Stimulated activated CD4-positive, alpha-beta T cell treated with anti-CD3 and anti-CD28 coated beads, TNF-alpha, amount 100 ng/mL, for 4 hours (primary cell): ENCODE measurements around the gene IFNG.

Experiments used
- DNase-seq, 3 experiments: peaks; one replicate each; pipeline ENCODE4 v3.0.0-alpha.2; 2020; ENCODE audit warnings: low read depth in 3 of 3

IFNG gene

DNA sequence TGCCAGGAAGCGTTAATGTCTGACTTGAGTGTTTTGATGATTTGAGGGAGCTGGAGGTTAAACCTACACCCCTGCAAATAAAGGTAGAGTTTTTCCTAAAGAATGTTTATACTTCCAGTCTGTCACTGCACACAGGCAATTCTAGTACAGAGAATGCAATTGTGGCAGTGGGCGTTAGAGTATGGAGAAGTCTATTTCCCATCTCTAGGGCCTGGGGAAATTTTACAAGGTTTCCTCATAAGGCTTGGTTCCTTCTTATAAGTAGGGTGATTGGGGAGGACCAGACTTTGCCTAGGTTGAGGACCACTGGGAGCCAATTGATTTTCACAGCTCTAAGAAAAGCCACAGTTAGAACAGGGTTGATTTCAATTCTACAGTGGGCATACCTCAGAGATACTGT lies 44.3 kb downstream of the IFNG start:
- no peak for DNase-seq

DNA sequence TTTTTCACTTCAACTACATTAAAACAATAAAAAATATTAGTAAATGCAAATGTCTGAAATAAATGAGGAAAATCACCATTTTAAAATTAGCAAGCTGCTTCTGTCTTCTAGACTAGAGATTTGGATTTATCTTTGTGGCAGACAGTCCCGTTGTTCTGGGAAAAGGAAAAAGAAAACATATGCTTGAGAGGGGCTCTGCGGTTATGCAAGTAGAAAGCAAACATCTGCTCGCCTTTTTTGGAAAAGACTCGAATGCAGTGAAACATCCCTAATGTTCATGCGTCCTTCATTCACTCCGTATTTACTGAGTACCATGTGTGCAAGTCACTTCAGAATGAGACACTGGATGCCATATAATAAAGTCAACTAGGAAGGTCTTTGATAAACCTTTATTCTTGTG lies 44.9 kb downstream of the IFNG start:
- DNase-seq = no peak

DNA sequence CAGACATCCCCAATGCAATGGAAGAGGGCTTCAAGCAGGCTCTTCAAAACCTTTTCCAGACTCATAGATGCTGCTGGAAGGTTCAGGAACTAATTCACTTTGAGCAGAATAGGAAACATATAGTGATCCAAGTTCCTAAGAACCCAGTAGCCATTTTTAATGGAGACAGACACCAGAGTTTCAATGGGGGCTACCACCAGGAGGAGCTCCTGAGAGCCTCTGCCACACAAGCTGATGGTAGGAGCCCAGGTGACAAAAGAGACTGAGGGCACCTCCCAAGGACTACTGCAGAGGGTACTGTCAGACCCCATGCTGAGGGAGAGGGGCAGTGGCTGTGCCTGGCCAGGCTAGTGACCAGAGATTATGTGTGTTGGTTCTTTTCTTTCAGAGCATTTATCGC lies 45.9 kb downstream of the IFNG start:
- DNase-seq = peak in 1 of 3 experiments; percentile 14

DNA sequence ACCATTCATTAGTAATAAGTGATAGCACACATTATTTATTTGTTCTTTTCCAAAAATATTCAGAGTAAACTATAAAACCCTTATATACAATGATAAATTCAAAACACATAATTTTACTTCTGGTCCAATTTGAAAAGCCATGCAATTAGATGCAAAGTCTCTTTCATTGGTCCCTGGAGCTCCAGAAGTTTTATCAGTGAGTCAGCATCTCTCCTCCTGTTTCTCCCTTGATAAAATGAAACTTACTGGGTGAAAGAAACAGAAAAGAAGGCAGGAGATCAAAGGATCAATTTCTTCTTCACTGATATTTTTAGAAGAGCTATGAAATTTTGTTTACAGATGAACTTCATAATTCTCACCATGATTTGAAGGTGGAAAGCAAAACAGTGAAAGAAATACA lies 47.5 kb downstream of the IFNG start:
- DNase-seq = no peak

DNA sequence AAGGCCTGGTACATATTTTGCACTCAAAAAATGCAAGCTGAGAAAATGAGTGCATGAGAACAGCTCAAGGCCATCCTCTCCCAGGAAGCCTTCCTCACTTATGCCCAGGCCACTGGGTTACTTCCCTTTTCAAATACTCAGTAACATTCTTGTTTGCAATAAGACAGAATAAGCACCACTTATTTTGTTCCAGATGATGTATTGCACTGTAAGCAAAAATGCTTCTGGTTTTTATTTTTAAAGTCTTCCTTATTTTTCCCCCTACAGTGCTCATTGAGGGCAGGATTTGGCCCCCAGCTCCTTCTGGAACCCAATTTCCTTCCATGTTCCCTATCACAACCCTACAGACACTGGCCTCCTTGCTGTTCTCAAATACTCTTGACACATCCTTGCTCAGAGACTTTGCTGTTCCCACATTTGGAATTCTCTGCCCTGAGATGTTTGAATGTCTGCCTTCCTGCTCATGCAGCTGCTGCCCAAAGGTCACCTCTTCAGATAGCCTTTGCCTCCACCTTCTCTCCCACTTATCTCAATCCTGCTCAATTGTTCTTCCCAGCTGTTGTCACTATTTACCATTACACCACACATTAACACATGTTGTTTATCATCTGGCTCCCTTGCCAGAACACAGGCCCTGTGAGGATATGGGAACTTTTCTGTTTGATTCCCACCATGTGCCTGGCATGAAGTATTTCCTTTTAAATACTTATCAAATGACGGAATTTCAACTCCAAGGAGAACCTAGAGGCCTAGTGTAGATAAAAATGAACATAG lies 49.9 kb downstream of the IFNG start:
- DNase-seq = no peak

DNA sequence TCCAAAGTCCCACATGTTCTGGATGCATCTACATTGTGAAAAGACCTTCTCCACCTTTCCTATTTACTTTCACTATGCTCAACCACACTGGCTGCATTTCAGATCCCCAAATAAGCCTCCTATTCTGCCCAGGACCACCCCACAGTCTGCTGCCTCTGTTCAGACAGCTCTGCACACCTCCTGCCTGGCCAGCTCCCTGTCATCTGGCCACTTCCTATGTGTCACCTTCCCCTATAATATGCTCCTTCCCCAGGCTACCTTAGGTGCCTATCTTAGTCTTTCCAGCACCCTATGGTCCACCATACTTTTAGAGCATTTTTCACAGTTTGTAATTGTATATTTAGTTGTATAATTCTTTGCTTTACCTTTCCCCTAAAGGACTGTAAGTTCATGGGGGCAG lies 50.5 kb downstream of the IFNG start:
- no peak for DNase-seq

DNA sequence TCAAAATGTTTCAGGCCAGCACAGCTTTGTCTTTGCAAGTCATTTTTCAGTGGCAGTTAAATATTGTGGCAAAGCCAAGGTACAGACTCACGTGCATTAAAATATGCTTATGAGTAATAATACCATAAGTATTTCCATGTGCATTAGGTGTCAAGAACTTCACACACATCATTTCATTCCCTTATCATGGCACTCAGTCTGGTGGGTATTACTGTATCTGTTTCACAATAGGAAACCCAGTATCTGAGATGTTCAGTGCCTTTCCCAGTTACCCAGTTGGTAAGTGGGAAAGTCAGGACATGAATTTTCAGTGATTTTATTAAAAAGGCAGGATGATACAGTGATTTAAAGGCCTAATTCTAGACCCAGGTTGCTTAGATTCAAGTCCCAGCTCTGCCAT lies 52.9 kb downstream of the IFNG start:
- no peak for DNase-seq

DNA sequence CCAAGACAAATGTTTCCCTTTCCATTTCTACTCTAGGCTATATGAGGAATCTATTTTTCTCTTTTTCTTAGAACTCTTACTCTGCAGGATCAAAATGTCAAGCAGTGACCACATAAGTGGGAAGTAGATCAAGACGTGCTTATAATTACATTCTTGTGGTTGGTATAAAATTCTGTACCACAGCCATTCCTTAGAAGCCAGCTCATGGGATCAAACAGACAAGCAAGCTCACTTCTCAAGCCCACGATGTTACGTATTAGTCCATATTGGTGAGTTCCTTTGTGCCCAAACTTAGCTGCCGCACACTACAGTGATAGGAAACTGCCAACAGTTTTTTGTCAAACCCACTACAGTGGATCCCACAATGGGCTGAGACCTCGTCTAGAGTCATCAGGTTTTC lies 53.4 kb downstream of the IFNG start:
- DNase-seq = no peak
